ENCODE measurements around the gene C1R.
"Not testable (repeated sequence)": the region's sequence is repeated elsewhere in the genome, so short reads cannot be mapped to it uniquely, and the experiment has no call there.

The C1R gene

GRCh38 chr12:7042842-7043241, 49.4 kb downstream of the C1R start:
- no peak for DNase-seq (ENCODE audit: low read depth)
- TF ChIP-seq, protein P1, sequence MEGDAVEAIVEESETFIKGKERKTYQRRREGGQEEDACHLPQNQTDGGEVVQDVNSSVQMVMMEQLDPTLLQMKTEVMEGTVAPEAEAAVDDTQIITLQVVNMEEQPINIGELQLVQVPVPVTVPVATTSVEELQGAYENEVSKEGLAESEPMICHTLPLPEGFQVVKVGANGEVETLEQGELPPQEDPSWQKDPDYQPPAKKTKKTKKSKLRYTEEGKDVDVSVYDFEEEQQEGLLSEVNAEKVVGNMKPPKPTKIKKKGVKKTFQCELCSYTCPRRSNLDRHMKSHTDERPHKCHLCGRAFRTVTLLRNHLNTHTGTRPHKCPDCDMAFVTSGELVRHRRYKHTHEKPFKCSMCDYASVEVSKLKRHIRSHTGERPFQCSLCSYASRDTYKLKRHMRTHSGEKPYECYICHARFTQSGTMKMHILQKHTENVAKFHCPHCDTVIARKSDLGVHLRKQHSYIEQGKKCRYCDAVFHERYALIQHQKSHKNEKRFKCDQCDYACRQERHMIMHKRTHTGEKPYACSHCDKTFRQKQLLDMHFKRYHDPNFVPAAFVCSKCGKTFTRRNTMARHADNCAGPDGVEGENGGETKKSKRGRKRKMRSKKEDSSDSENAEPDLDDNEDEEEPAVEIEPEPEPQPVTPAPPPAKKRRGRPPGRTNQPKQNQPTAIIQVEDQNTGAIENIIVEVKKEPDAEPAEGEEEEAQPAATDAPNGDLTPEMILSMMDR (IDR thresholded peaks at IDR 0.05; ENCODE audit: low read depth, low read length, missing control alignments): peak; percentile 30
- H3K4me3 ChIP-seq (ENCODE audit: low read depth, low read length): no peak overlapping the region

DNA sequence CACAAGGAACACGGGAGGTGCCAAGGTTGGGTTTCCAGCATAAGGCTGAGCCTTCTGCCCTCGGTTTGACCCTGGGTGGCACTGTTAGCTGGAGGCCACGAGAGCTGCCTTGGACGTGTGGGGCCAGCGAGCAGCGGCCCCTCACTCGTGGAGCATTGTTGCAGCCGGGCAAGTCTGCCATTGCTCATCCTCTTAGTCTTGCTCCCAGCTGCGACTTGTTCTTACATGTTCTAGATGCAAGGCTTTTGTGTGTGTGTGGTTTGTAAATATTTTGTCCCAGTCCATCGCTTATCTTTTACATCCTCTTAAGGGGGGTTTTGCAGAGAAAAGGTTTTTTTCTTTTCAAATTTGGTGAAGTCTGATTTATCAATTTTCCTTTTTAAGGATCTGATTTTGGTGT, 52.8 kb downstream of the C1R start:
- H3K4me3 ChIP-seq (ENCODE audit: low read depth, low read length): no peak overlapping the region
- TF ChIP-seq, protein P1 (IDR thresholded peaks at IDR 0.05; ENCODE audit: low read depth, low read length, missing control alignments): no peak
- DNase-seq (ENCODE audit: low read depth): no peak

DNA sequence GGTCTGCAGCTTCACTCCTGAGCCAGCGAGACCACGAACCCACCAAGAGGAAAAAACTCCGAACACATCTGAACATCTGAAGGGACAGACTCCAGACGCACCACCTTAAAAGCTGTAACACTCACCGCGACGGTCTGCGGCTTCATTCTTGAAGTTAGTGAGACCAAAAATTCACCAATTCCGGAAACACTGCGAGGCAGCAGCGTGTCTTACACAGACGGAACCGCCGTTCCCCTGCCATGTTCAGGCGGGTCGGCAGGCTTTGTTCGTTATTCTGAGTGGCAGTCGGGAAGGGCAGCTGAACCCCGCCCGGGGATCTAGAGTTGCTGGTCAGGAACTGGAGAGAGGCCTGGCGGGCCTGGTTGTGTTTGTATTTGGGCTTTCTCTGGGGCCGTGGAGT, 53.7 kb downstream of the C1R start:
- no peak overlapping the region for H3K4me3 ChIP-seq (ENCODE audit: low read depth, low read length)
- TF ChIP-seq, protein P1 (IDR thresholded peaks at IDR 0.05; ENCODE audit: low read depth, low read length, missing control alignments): no peak
- DNase-seq (ENCODE audit: low read depth): no peak

DNA sequence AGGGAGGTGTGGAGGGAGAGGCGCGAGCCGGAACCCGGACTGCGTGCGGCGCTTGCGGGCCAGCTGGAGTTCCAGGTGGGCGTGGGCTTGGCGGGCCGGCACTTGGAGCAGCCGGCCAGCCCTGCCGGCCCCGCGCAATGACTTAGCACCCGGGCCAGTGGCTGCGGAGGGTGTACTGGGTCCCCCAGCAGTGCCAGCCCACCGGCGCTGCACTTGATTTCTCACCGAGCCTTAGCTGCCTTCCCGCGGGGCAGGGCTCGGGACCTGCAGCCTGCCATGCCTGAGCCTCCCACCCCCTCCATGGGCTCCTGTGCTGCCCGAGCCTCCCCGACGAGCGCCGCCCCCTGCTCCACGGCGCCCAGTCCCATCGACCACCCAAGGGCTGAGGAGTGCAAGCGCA, 54.8 kb downstream of the C1R start:
- not testable (repeated sequence) for H3K4me3 ChIP-seq (ENCODE audit: low read depth, low read length); DNase-seq (ENCODE audit: low read depth)

DNA sequence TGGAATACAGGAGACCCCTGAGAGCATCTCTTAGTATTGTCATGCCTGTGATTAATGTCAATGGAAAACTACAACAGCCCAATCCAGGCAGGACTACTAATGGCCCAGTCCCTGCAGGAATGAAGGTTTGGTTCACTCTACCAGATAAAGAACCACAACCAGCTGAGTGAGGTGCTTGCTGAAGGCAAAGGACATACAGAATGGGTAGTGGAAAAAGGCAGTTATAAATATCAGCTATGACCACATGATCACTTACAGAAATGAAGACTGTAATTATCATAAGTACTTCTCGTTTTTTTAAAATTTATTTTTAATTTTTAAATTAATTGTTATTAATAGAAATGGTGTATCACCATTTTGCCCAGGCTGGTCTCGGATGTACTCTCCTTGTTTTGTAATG, 56.8 kb downstream of the C1R start:
- no peak for DNase-seq (ENCODE audit: low read depth)
- H3K4me3 ChIP-seq (ENCODE audit: low read depth, low read length): no peak overlapping the region
- TF ChIP-seq, protein P1 (IDR thresholded peaks at IDR 0.05; ENCODE audit: low read depth, low read length, missing control alignments): no peak

GRCh38 chr12:7034464-7034863, 57.8 kb downstream of the C1R start:
- DNase-seq (ENCODE audit: low read depth): no peak
- H3K4me3 ChIP-seq (ENCODE audit: low read depth, low read length): no peak overlapping the region
- TF ChIP-seq, protein P1 (IDR thresholded peaks at IDR 0.05; ENCODE audit: low read depth, low read length, missing control alignments): no peak

DNA sequence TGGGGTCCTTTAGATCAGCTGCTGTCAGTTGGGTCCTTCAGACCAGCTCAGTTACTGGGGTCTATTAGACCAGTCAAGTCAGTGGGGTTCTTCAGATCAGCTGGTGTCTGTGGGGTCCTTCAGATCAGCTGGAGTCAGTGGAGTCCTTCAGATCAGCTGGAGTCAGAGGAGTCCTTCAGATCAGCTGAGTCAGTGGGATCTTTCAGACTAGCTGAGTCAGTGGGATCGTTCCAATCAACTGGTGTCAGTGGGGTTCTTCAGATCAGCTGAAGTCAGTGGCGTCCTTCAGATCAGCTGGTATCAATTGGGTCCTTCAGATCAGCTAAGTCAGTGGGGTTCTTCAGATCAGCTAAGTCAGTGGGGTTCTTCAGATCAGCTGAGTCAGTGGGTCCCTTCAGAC, 59.3 kb downstream of the C1R start:
- DNase-seq (ENCODE audit: low read depth): no peak
- no peak overlapping the region for H3K4me3 ChIP-seq (ENCODE audit: low read depth, low read length)
- TF ChIP-seq, protein P1 (IDR thresholded peaks at IDR 0.05; ENCODE audit: low read depth, low read length, missing control alignments): no peak

GRCh38 chr12:7031306-7031705, 60.9 kb downstream of the C1R start:
- H3K4me3 ChIP-seq (ENCODE audit: low read depth, low read length): no peak overlapping the region
- no peak for DNase-seq (ENCODE audit: low read depth)
- TF ChIP-seq, protein P1 (IDR thresholded peaks at IDR 0.05; ENCODE audit: low read depth, low read length, missing control alignments): no peak

All from GM12864 (cell line).